GM23338 (cell line): ENCODE results near the gene PLEKHG4. TPM values are rescaled to one million over a fixed set of nuclear protein-coding genes. Genes with fewer than 3 reads are reported as not detected.

Source experiments
- ATAC-seq: fragments of 200-7000 bp; cut with Tn5 transposase; 3 replicates; pipeline ENCODE4 v1.9.1; 2020
- DNase-seq: peaks from one replicate; pipeline ENCODE4 v3.0.0-alpha.2; 2015; ENCODE audit warnings: low spot score
- H2AFZ ChIP-seq: fragments of 200-600 bp; sonication (generic); 2 replicates; pipeline ENCODE4 v1.8.0; 2016; ENCODE audit warnings: antibody characterized with exemption, mild to moderate bottlenecking, moderate library complexity
- H3F3A ChIP-seq: fragments of 200-600 bp; sonication (generic); replicated peaks from 2 replicates; pipeline ENCODE4 v1.8.0; 2017; ENCODE audit warnings: antibody characterized with exemption, mixed run types, low read depth
- H3K27ac ChIP-seq: fragments of 200-600 bp; sonication (generic); 2 replicates; pipeline ENCODE4 v1.6.1; 2016; ENCODE audit warnings: low read depth
- H3K27me3 ChIP-seq: fragments of 200-600 bp; sonication (generic); 2 replicates; pipeline ENCODE4 v1.8.0; 2016; ENCODE audit warnings: mild to moderate bottlenecking, mixed run types, moderate library complexity; ENCODE audit not compliant: insufficient read depth
- H3K36me3 ChIP-seq: fragments of 200-600 bp; sonication (generic); 2 replicates; pipeline ENCODE4 v1.8.0; 2016; ENCODE audit warnings: mild to moderate bottlenecking; ENCODE audit not compliant: insufficient read depth
- H3K4me1 ChIP-seq: fragments of 200-600 bp; sonication (generic); 2 replicates; pipeline ENCODE4 v1.8.0; 2016; ENCODE audit warnings: mild to moderate bottlenecking, moderate library complexity; ENCODE audit not compliant: insufficient read depth
- H3K4me2 ChIP-seq: fragments of 200-600 bp; sonication (generic); 2 replicates; pipeline ENCODE4 v1.7.1; 2017; ENCODE audit warnings: mixed run types
- H3K4me3 ChIP-seq: fragments of 200-600 bp; sonication (generic); 2 replicates; pipeline ENCODE4 v1.6.1; 2016; ENCODE audit warnings: mixed run types
- H3K79me2 ChIP-seq: fragments of 200-600 bp; sonication (generic); replicated peaks from 2 replicates; pipeline ENCODE4 v1.8.0; 2017; ENCODE audit warnings: mild to moderate bottlenecking; ENCODE audit not compliant: insufficient read depth
- H3K9me2 ChIP-seq: fragments of 200-600 bp; sonication (generic); 2 replicates; pipeline ENCODE4 v1.8.0; 2017; ENCODE audit not compliant: insufficient read depth
- H4K20me1 ChIP-seq: fragments of 200-600 bp; sonication (generic); replicated peaks from 2 replicates; pipeline ENCODE4 v1.8.0; 2017; ENCODE audit warnings: mild to moderate bottlenecking; ENCODE audit not compliant: insufficient read depth
- H3K27ac Mint-ChIP-seq: 2 replicates; pipeline ENCODE4 v1.8.0; 2020; ENCODE audit warnings: inconsistent platforms, mild to moderate bottlenecking, moderate library complexity, mixed read lengths
- H3K27me3 Mint-ChIP-seq: 3 replicates; pipeline ENCODE4 v1.8.0; 2022; ENCODE audit warnings: low read depth, mild to moderate bottlenecking, moderate library complexity, mixed read lengths, inconsistent platforms; ENCODE audit not compliant: insufficient read depth, poor library complexity
- H3K36me3 Mint-ChIP-seq: 3 replicates; pipeline ENCODE4 v1.8.0; 2021; ENCODE audit warnings: low read depth, mild to moderate bottlenecking, inconsistent platforms, moderate library complexity, mixed read lengths
- H3K4me1 Mint-ChIP-seq: 3 replicates; pipeline ENCODE4 v1.8.0; 2020; ENCODE audit warnings: mild to moderate bottlenecking, inconsistent platforms, mixed read lengths
- H3K4me3 Mint-ChIP-seq: 3 replicates; pipeline ENCODE4 v1.8.0; 2021; ENCODE audit warnings: moderate library complexity, mild to moderate bottlenecking, inconsistent platforms, mixed read lengths
- H3K9me3 Mint-ChIP-seq: 3 replicates; pipeline ENCODE4 v1.8.0; 2020; ENCODE audit warnings: moderate library complexity, mild to moderate bottlenecking, inconsistent platforms, mixed read lengths
- CREB1 ChIP-seq: fragments of 250-450 bp; sonication (Bioruptor Pico); IDR thresholded peaks from 2 replicates; pipeline ENCODE4 v1.5.0; 2020; ENCODE audit warnings: low read depth, mild to moderate bottlenecking, moderate library complexity
- EZH2 ChIP-seq: fragments of 200-600 bp; sonication (generic); IDR thresholded peaks from one replicate; pipeline ENCODE4 v1.8.0; 2017; ENCODE audit warnings: antibody characterized with exemption, mild to moderate bottlenecking, low read depth; ENCODE audit not compliant: unreplicated experiment
- EZH2phosphoT487 ChIP-seq: fragments of 200-600 bp; sonication (generic); IDR thresholded peaks from one replicate; pipeline ENCODE4 v1.8.1; 2018; ENCODE audit warnings: antibody characterized with exemption; ENCODE audit not compliant: unreplicated experiment
- JUNB ChIP-seq: IDR thresholded peaks from one replicate; pipeline ENCODE4 v1.6.1; 2016; ENCODE audit warnings: antibody characterized with exemption; ENCODE audit not compliant: unreplicated experiment
- NANOG ChIP-seq: IDR thresholded peaks from 2 replicates; pipeline ENCODE4 v1.6.1; 2016; ENCODE audit warnings: antibody characterized with exemption, borderline replicate concordance
- POLR2AphosphoS5 ChIP-seq: IDR thresholded peaks from 2 replicates; pipeline ENCODE4 v1.6.1; 2016; ENCODE audit warnings: antibody characterized with exemption, low read depth
- STAT1 ChIP-seq: IDR thresholded peaks from one replicate; pipeline ENCODE4 v1.6.1; 2016; ENCODE audit warnings: antibody characterized with exemption; ENCODE audit not compliant: unreplicated experiment
- ZNF114 ChIP-seq: fragments of 250-450 bp; sonication (Bioruptor Pico); IDR thresholded peaks from 2 replicates; pipeline ENCODE4 v1.5.0; 2020; ENCODE audit warnings: mild to moderate bottlenecking, moderate library complexity
- ZNF331 ChIP-seq: fragments of 250-450 bp; sonication (Bioruptor Pico); IDR thresholded peaks from 2 replicates; pipeline ENCODE4 v1.5.0; 2020; ENCODE audit warnings: low read depth, mild to moderate bottlenecking, moderate library complexity
- polyA plus RNA-seq: library from polyadenylated mRNA; unstranded; fragments of >200 nt; fragmentation: Nextera tagmentation; extraction: Ambion mirVana; gene quantifications from 2 replicates; pipeline ENCODE4 v1.2.1, GENCODE V29; 2016
- total RNA-seq: library from RNA; depleted of rRNA; stranded (reverse); fragments of >200 nt; shearing (Covaris generic); gene quantifications from 2 replicates; pipeline ENCODE4 v1.2.3, GENCODE V29; 2014
- TF ChIP-seq, protein P1 (sequence below): IDR thresholded peaks from one replicate; pipeline ENCODE4 v1.6.1; 2018; ENCODE audit warnings: antibody characterized with exemption; ENCODE audit not compliant: unreplicated experiment
- TF ChIP-seq, protein P2 (sequence below): fragments of 250-450 bp; sonication (Bioruptor Pico); IDR thresholded peaks from 2 replicates; pipeline ENCODE4 v1.5.0; 2020; ENCODE audit warnings: mild to moderate bottlenecking, moderate library complexity
- TF ChIP-seq, protein P3 (sequence below), 2 experiments: fragments of 200-600 bp in 1 of 2; sonication (generic) in 1 of 2; conservative IDR thresholded peaks; 2 replicates each; pipeline versions ENCODE4 v1.5.1 to v1.6.1; 2016 to 2017; ENCODE audit warnings: antibody characterized with exemption in 2 of 2, low read depth in 2 of 2, mild to moderate bottlenecking in 2 of 2, moderate library complexity in 1 of 2
- TF ChIP-seq, protein P4 (sequence below): IDR thresholded peaks from 2 replicates; pipeline ENCODE4 v1.6.1; 2016; ENCODE audit warnings: antibody characterized with exemption

Gene PLEKHG4
- total and polyA plus RNA-seq, 2 experiments from 2014 or later, result 3.2 to 10.3 TPM

DNA sequence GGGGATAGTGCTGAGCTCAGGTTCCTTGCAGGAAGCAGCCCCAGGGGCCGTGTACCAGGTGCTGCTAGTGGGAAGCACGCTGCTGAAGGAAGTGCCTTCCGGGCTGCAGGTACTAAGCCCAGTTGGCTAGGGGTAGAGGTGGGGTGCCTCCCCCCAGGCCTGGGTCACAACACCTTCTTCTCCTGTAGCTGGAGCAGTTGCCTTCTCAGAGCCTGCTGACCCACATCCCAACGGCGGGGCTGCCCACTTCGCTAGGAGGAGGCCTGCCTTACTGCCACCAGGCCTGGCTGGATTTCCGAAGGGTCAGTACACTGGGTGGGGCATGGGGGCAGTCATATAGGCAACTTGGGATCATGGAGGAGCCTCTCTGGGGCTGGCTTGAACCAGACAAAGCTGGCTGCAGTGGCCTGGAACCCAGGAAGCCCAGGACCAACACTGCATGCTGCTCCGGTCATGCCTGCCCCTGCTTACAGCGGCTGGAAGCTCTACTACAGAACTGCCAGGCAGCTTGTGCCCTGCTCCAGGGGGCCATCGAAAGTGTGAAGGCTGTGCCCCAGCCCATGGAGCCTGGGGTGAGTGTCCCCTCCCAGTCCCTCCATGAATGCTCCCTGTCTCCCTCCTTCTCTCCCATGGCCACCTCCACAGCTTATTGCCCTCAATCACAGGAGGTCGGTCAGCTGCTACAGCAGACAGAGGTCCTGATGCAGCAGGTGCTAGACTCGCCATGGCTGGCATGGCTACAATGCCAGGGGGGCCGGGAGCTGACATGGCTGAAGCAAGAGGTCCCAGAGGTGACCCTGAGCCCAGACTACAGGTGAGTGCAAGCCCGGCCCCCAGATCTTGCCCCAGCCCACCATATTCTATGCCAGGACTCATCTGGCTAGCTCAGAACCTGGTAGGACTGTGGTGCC is 2.5 kb downstream of the PLEKHG4 start:
- Histone ChIP-seq H3K79me2 (no peaks in the 10 kb centered on the region), H3K4me1 (peaks cover 5% of the 10 kb centered on the region; the same call in 1 of the 2 replicates), H3K4me2 (no peak overlapping the region), H3K36me3 (no peaks in the 10 kb centered on the region), H3K27me3 (peaks cover 13% of the 10 kb centered on the region), H3K27ac (no peak overlapping the region), H3K4me3 (no peak overlapping the region), H4K20me1 (no peaks in the 10 kb centered on the region), H3K9me2 (no peaks in the 10 kb centered on the region), H3F3A (no peaks in the 10 kb centered on the region), H2AFZ (no peak overlapping the region)
- DNase-seq (no peak), ATAC-seq (no peak)
- TF ChIP-seq CREB1 (no peak), ZNF114 (no peak), EZH2 (no peak), POLR2AphosphoS5 (no peak), STAT1 (no peak), ZNF331 (CRISPR knock-in tag) (no peak), JUNB (no peak), NANOG (no peak), EZH2phosphoT487 (no peak)
- TF ChIP-seq, protein P1, sequence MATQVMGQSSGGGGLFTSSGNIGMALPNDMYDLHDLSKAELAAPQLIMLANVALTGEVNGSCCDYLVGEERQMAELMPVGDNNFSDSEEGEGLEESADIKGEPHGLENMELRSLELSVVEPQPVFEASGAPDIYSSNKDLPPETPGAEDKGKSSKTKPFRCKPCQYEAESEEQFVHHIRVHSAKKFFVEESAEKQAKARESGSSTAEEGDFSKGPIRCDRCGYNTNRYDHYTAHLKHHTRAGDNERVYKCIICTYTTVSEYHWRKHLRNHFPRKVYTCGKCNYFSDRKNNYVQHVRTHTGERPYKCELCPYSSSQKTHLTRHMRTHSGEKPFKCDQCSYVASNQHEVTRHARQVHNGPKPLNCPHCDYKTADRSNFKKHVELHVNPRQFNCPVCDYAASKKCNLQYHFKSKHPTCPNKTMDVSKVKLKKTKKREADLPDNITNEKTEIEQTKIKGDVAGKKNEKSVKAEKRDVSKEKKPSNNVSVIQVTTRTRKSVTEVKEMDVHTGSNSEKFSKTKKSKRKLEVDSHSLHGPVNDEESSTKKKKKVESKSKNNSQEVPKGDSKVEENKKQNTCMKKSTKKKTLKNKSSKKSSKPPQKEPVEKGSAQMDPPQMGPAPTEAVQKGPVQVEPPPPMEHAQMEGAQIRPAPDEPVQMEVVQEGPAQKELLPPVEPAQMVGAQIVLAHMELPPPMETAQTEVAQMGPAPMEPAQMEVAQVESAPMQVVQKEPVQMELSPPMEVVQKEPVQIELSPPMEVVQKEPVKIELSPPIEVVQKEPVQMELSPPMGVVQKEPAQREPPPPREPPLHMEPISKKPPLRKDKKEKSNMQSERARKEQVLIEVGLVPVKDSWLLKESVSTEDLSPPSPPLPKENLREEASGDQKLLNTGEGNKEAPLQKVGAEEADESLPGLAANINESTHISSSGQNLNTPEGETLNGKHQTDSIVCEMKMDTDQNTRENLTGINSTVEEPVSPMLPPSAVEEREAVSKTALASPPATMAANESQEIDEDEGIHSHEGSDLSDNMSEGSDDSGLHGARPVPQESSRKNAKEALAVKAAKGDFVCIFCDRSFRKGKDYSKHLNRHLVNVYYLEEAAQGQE, result no peak
- TF ChIP-seq, protein P2, sequence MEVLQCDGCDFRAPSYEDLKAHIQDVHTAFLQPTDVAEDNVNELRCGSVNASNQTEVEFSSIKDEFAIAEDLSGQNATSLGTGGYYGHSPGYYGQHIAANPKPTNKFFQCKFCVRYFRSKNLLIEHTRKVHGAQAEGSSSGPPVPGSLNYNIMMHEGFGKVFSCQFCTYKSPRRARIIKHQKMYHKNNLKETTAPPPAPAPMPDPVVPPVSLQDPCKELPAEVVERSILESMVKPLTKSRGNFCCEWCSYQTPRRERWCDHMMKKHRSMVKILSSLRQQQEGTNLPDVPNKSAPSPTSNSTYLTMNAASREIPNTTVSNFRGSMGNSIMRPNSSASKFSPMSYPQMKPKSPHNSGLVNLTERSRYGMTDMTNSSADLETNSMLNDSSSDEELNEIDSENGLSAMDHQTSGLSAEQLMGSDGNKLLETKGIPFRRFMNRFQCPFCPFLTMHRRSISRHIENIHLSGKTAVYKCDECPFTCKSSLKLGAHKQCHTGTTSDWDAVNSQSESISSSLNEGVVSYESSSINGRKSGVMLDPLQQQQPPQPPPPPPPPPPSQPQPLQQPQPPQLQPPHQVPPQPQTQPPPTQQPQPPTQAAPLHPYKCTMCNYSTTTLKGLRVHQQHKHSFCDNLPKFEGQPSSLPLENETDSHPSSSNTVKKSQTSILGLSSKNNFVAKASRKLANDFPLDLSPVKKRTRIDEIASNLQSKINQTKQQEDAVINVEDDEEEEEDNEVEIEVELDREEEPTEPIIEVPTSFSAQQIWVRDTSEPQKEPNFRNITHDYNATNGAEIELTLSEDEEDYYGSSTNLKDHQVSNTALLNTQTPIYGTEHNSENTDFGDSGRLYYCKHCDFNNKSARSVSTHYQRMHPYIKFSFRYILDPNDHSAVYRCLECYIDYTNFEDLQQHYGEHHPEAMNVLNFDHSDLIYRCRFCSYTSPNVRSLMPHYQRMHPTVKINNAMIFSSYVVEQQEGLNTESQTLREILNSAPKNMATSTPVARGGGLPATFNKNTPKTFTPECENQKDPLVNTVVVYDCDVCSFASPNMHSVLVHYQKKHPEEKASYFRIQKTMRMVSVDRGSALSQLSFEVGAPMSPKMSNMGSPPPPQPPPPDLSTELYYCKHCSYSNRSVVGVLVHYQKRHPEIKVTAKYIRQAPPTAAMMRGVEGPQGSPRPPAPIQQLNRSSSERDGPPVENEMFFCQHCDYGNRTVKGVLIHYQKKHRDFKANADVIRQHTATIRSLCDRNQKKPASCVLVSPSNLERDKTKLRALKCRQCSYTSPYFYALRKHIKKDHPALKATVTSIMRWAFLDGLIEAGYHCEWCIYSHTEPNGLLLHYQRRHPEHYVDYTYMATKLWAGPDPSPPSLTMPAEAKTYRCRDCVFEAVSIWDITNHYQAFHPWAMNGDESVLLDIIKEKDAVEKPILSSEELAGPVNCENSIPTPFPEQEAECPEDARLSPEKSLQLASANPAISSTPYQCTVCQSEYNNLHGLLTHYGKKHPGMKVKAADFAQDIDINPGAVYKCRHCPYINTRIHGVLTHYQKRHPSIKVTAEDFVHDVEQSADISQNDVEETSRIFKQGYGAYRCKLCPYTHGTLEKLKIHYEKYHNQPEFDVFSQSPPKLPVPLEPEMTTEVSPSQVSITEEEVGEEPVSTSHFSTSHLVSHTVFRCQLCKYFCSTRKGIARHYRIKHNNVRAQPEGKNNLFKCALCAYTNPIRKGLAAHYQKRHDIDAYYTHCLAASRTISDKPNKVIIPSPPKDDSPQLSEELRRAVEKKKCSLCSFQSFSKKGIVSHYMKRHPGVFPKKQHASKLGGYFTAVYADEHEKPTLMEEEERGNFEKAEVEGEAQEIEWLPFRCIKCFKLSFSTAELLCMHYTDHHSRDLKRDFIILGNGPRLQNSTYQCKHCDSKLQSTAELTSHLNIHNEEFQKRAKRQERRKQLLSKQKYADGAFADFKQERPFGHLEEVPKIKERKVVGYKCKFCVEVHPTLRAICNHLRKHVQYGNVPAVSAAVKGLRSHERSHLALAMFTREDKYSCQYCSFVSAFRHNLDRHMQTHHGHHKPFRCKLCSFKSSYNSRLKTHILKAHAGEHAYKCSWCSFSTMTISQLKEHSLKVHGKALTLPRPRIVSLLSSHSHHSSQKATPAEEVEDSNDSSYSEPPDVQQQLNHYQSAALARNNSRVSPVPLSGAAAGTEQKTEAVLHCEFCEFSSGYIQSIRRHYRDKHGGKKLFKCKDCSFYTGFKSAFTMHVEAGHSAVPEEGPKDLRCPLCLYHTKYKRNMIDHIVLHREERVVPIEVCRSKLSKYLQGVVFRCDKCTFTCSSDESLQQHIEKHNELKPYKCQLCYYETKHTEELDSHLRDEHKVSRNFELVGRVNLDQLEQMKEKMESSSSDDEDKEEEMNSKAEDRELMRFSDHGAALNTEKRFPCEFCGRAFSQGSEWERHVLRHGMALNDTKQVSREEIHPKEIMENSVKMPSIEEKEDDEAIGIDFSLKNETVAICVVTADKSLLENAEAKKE (CRISPR knock-in tag), result no peak
- TF ChIP-seq, protein P3, sequence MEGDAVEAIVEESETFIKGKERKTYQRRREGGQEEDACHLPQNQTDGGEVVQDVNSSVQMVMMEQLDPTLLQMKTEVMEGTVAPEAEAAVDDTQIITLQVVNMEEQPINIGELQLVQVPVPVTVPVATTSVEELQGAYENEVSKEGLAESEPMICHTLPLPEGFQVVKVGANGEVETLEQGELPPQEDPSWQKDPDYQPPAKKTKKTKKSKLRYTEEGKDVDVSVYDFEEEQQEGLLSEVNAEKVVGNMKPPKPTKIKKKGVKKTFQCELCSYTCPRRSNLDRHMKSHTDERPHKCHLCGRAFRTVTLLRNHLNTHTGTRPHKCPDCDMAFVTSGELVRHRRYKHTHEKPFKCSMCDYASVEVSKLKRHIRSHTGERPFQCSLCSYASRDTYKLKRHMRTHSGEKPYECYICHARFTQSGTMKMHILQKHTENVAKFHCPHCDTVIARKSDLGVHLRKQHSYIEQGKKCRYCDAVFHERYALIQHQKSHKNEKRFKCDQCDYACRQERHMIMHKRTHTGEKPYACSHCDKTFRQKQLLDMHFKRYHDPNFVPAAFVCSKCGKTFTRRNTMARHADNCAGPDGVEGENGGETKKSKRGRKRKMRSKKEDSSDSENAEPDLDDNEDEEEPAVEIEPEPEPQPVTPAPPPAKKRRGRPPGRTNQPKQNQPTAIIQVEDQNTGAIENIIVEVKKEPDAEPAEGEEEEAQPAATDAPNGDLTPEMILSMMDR (conservative IDR thresholded peaks at IDR 0.05; ENCODE audit: low read depth in 2 of 2), result no peak
- TF ChIP-seq, protein P4, sequence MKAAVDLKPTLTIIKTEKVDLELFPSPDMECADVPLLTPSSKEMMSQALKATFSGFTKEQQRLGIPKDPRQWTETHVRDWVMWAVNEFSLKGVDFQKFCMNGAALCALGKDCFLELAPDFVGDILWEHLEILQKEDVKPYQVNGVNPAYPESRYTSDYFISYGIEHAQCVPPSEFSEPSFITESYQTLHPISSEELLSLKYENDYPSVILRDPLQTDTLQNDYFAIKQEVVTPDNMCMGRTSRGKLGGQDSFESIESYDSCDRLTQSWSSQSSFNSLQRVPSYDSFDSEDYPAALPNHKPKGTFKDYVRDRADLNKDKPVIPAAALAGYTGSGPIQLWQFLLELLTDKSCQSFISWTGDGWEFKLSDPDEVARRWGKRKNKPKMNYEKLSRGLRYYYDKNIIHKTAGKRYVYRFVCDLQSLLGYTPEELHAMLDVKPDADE, result no peak
- H3K4me3 Mint-ChIP-seq, result no peak overlapping the region
- no peak overlapping the region for H3K27ac Mint-ChIP-seq
- H3K4me1 Mint-ChIP-seq, result peaks cover 2% of the 10 kb centered on the region
- H3K9me3 Mint-ChIP-seq, result no peaks in the 10 kb centered on the region
- peaks cover 5% of the 10 kb centered on the region; the same call in 2 of the 3 replicates for H3K36me3 Mint-ChIP-seq
- H3K27me3 Mint-ChIP-seq, result peaks cover 6% of the 10 kb centered on the region
